Neural progenitor cell (in vitro differentiated cells): ENCODE data around the gene C1QTNF6.

Experiments used
- CTCF ChIP-seq: fragments of 200-600 bp; sonication (generic); IDR thresholded peaks from 2 replicates; pipeline ENCODE4 v1.5.1; 2017; ENCODE audit warnings: antibody characterized with exemption, mild to moderate bottlenecking
- EZH2phosphoT487 ChIP-seq: fragments of 200-600 bp; sonication (generic); IDR thresholded peaks from 2 replicates; pipeline ENCODE4 v1.6.1; 2017; ENCODE audit warnings: antibody characterized with exemption

- TF ChIP-seq CTCF (no peak), EZH2phosphoT487 (no peak)
These were observed 42.6 kb downstream of the C1QTNF6 start for GRCh38 chr22:37145180-37146050.
